Measurements from ENCODE around the gene CDK5.

Gene CDK5

GRCh38 chr7:151057506-151057988 is at the start of gene CDK5:
TSS of gene CDK5 (minus strand) at chr7:151057897. CDS start at chr7:151057848, 49 bp downstream.
- no peak for DNase-seq

GRCh38 chr7:151104411-151105235 is 46.9 kb upstream of the CDK5 start:
- DNase-seq: no peak

- DNase-seq: no peak
Observed at GRCh38 chr7:151103973-151104372, 46.3 kb upstream of the CDK5 start.

GRCh38 chr7:151102991-151103390 is 45.3 kb upstream of the CDK5 start:
- no peak for DNase-seq

DNA sequence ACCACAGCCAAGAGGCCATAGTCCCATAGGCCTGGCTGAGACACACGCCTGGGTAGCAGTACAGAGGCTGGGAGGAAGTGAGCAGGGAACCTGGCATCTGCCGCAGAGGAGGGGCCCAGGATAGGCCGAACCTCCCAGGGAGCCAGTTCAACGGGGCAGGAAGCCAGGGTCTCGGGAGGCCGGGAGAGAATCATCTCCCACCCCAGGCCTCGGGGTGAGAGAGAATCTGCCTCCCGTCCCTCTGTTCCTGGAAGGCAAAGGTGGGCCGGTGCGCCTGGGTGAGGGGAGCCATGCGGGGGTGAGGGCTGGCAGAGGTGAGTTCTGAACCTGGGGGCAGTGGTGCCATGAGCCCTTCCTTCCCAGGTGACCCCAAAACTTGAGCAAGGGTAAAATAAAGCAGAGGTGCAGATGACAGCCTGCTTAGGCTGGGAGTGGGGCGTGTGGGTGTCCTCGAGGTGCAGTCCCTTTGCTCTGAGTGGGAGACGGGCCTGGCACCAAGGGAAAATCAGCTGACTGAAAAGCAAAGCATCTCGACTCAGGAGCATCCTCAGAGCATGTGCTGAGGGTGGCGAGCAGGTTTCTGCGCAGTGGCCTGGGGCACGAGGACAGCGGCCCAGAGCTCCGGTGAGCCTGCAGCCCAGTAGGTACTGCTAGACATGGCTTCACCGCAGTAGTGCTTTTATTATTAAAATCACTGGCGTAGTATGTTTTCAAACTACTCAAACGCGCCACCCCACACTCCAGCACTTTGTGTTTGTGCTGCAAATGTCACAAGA is 44.1 kb upstream of the CDK5 start:
- DNase-seq: no peak

GRCh38 chr7:151100921-151101320 is 43.2 kb upstream of the CDK5 start:
- no peak for DNase-seq

DNA sequence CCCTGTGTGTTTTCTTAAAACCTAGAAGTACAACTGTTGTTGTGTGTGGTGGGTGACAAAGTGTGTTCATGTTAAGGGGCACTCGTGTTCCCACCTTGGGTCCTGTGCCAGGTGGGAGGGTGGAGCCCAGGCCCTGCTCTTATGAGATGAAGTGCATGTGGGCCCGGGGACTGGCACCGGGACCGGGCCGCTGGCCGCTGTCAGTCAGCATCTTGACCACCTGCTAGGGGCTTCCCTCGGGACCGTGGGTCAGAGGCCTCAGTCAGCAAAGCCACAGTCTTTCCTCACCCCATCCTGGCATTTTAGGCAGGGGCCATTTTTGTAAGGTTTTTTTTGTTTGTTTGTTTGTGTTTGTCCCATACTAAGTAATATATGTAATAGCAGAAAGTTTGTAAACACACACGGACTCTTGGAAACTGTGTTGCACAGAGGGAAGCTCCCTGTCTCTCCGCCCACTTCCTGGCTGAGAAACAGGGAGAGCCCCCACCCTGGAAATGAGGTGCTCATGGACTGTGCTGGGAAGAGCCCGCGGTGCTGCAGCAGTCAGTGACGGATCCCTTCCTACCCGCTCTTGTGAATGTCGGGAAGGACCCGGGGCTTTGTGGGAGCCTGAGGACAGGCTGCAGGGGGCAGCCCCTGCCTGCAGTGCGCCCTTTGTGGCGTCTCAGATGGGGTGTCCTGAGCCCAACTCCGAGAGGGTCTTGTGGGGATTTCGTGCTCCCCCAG is 42.0 kb upstream of the CDK5 start:
- DNase-seq: no peak

GRCh38 chr7:151095828-151096475 is 38.3 kb upstream of the CDK5 start:
- DNase-seq: no peak

- no peak for DNase-seq
Observed at GRCh38 chr7:151095123-151095797, 37.6 kb upstream of the CDK5 start.

GRCh38 chr7:151094675-151095074 is 37.0 kb upstream of the CDK5 start:
- no peak for DNase-seq

GRCh38 chr7:151093748-151094147 is 36.1 kb upstream of the CDK5 start:
- no peak for DNase-seq

DNA sequence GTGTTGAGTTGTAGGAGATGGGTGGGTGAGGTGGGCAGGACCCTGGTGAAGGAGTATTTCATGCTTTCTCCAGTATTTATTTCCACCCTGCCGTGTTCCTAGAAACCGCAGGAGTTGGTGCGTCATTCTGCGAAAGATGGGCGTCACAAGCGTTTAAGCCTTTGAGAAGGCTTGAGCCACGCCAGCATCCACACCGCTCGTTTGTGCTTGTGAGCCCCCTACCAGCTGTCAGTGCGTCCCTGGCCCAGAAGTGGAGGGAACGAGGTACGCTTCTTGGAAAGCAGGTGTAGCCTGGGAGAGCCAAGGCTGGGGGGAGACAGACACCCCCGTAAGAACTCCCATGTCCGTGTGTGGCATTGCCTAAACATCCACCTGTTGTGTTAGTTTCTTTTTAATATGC is 34.3 kb upstream of the CDK5 start:
- DNase-seq: no peak

- DNase-seq: no peak
Observed at GRCh38 chr7:151091431-151091830, 33.7 kb upstream of the CDK5 start.

DNA sequence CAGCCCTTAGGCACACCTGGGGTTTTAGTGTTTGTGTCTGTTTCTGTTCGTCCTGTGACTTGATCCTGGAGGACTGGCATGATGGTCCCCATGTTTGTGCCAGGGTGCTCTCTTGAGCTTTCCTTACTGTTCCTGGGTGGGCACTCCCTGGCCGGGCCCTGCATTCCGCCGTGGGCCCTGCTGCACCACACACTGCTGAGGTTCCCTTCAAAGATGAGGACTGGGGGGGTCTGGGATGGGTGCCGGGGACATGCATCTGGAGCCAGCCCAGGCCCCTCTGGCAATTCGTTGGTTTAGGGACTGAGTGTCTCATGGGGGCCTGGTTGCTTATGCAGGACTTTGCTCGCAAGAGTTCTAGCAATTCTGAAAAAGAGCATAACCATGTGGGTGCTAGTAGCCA is 33.3 kb upstream of the CDK5 start:
- DNase-seq: no peak

DNA sequence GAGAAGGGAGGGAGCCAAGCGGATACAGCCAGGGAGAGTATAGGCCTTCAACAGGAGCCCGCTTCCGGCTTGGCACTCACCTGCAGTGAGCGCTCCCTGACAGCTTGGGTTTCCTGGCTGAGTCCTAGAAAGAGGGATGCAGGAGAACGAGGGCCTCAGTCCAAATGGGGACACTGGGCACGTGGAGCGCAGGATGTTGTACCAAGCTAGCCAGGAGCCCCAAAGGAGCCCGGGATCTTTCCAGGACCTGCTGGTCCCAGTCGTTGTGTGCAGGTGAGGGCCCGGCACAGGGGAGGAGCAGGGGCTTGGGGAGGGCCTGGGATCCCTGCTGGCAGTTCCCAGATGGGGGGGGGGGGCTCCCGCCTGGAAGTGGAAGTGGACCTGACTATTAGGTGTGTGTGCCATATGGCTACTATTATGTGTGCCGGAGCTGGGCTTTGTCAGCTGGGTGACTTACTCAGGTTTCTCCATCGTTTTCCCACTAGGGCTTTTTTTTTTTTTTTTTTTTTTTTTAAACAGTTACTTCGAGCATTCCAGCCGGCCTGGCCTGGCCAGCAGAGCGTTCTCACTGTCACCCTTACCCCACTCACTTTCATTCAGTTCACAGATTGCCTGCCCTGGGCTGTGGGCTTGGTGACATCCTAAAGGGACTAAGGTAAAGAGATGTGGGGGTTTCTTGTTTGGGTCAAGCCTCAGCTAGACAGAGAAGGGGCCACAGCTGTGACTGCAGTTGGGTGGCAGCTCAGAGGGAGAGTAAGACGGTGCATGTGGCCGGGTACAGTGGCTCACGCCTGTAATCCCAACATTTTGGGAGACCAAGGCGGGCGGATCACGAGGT is 32.4 kb upstream of the CDK5 start:
- DNase-seq: no peak

- no peak for DNase-seq
Observed at GRCh38 chr7:151088856-151089699, 31.4 kb upstream of the CDK5 start.

DNA sequence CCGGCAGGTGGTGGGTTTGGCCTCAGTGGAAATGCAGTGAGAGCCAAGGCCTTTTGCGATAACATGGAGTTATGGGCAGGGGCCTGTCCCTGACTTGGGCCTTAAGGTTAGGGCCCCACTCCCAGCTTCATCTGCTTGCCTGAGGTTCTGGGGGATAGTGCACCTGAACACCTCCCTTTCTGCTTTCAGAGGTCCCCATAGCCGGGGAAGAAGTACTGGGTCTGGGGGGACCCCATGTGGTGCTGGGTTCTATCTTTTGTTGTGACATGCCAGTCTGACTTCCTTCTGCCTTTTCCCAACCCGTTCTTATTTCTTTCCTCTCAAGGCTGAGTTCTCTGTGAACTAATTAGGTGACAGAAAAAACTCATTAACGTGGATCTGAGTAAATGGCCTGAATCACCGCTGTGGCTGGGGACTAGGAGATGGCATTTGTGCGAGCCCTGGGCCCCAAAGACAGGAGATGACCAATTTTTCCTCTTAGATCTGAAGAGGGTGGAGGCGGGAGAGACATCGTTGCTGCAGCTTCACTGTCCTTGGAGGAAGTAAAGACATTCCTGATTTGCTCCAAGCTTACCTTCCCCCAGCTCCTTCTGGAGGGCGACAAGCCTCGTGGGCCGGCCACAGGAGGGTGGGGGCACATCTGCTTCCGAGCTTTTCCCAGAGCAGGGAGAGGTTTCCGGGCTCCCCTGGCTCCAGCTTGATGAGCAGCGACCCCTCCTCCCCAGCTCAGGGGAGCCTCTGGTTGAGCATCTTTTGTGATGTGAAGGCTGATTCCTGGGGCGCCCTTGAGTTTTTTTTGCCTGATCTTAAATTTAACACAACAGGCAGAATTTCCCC is 30.5 kb upstream of the CDK5 start:
- DNase-seq: no peak

- no peak for DNase-seq
Observed at GRCh38 chr7:151087245-151088018, 29.7 kb upstream of the CDK5 start.
